ENCODE data around the gene TSC2.
"Not testable (repeated sequence)": the region's sequence is repeated elsewhere in the genome, so short reads cannot be mapped to it uniquely, and the experiment has no call there.

The TSC2 gene

GRCh38 chr16:2031081-2031577 lies 16.7 kb upstream of the TSC2 start:
- TF ChIP-seq, protein P1, sequence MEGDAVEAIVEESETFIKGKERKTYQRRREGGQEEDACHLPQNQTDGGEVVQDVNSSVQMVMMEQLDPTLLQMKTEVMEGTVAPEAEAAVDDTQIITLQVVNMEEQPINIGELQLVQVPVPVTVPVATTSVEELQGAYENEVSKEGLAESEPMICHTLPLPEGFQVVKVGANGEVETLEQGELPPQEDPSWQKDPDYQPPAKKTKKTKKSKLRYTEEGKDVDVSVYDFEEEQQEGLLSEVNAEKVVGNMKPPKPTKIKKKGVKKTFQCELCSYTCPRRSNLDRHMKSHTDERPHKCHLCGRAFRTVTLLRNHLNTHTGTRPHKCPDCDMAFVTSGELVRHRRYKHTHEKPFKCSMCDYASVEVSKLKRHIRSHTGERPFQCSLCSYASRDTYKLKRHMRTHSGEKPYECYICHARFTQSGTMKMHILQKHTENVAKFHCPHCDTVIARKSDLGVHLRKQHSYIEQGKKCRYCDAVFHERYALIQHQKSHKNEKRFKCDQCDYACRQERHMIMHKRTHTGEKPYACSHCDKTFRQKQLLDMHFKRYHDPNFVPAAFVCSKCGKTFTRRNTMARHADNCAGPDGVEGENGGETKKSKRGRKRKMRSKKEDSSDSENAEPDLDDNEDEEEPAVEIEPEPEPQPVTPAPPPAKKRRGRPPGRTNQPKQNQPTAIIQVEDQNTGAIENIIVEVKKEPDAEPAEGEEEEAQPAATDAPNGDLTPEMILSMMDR (IDR thresholded peaks at IDR 0.05; ENCODE audit: control insufficient read depth, insufficient read depth, low read depth, low read length, missing control alignments) = no peak
- DNase-seq (ENCODE audit: low read depth) = no peak
- no peak overlapping the region for H3K4me3 ChIP-seq (ENCODE audit: control insufficient read depth, low read depth, low read length)

GRCh38 chr16:2032285-2033056 lies 15.3 kb upstream of the TSC2 start:
- peak overlapping the region; percentile 57 for H3K4me3 ChIP-seq (ENCODE audit: control insufficient read depth, low read depth, low read length)
- DNase-seq (ENCODE audit: low read depth) = no peak
- TF ChIP-seq, protein P1 (IDR thresholded peaks at IDR 0.05; ENCODE audit: control insufficient read depth, insufficient read depth, low read depth, low read length, missing control alignments) = no peak

DNA sequence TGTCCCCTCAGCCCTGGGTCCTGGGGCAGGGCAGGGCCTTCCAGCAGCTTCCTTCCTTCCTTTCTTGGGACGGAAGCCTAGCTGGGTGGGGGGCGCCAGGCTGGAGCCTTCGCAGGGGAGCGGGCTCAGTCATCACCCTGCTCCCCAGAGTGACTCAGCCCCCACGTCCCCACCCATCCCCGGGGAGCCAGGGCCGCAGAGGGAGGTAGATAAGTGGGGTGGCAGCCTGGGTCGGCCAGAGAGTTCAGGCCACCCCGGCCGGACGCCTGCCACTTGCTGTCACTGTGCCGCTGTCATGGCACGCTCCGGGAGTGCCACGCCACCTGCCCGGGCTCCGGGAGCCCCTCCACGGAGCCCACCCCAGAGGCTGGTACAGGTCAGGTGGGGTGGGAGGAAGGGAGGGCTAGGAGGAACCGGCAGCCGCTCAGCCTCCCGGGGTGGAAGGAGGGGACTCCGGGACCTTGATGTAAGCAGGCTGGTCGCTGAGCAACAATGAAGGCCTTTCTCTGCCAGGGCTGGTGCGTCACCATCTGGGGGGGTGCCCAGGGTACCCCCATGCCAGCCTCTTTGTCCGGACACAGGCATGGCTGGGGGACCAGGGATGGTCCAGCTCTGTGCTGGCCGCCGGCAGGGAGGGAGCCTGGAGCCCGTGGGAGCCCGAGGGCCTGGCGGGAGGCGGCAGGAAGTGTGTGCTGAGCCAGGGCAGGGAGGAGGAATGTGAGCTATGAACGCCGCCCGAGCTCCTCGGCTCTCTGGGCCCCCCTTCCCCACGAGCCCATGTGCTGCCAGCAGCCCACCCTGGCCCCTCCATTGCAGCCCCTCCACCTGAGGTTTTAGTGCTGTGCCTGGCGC lies 14.5 kb upstream of the TSC2 start:
- DNase-seq (ENCODE audit: low read depth) = no peak
- H3K4me3 ChIP-seq (ENCODE audit: control insufficient read depth, low read depth, low read length) = peak overlapping the region; percentile 57
- TF ChIP-seq, protein P1 (IDR thresholded peaks at IDR 0.05; ENCODE audit: control insufficient read depth, insufficient read depth, low read depth, low read length, missing control alignments) = no peak

GRCh38 chr16:2033909-2034695 lies 13.7 kb upstream of the TSC2 start:
- DNase-seq (ENCODE audit: low read depth) = not testable (repeated sequence)
- peak overlapping the region; percentile 57 for H3K4me3 ChIP-seq (ENCODE audit: control insufficient read depth, low read depth, low read length)

- TF ChIP-seq, protein P1 (IDR thresholded peaks at IDR 0.05; ENCODE audit: control insufficient read depth, insufficient read depth, low read depth, low read length, missing control alignments) = no peak
- DNase-seq (ENCODE audit: low read depth) = no peak
- peak overlapping the region; percentile 33 for H3K4me3 ChIP-seq (ENCODE audit: control insufficient read depth, low read depth, low read length)
These were observed 12.9 kb upstream of the TSC2 start for GRCh38 chr16:2034696-2035430.

DNA sequence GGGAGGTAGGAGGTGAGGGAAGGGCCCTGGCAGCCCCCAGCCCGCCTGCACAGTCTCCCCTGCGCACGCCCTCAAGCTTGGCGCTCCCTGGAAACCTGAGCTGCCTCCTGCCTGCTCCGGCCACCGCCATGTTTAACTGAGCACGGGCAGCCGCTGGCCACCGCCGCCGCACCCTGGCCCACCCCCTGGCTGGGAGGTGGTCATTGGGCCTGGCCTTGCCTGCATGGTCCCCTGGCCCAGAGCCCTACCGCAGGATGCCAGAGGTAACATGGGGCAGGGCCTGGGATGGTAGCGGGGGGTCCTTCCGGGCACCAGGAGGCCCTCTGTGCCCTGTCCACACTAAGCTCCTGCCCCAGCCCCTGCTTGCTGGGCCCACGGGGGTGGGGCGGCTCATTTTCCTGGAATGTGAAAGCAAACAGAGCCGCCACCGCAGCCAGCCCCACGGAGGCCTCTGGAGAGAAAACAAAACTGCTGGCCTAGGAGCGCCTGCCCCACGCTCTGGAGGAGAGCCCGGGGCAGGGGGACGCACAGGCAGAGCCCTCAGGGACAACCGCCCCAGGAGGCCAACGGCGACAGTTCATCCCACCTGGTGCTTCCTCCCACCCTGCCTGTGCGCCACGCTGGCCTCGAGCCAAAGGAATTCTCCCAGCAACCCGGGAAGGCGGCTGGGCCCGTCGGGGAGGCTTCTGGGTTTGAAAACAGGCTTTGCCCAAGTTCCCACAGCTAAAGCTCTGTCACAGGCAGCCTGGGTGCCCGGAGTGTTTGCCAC lies 12.2 kb upstream of the TSC2 start:
- DNase-seq (ENCODE audit: low read depth) = peak; percentile 57
- TF ChIP-seq, protein P1 (IDR thresholded peaks at IDR 0.05; ENCODE audit: control insufficient read depth, insufficient read depth, low read depth, low read length, missing control alignments) = no peak
- H3K4me3 ChIP-seq (ENCODE audit: control insufficient read depth, low read depth, low read length) = peak overlapping the region; percentile 33

All from AG09309 (cell line).